Measurements from ENCODE around the gene SNCA. TPM values are rescaled to one million over a fixed set of nuclear protein-coding genes. Genes with fewer than 3 reads are reported as not detected.

Gene SNCA
- total and polyA plus RNA-seq, 2 of the 8 experiments (the other 6 are each of a cell fraction or from before 2014, with no cell fraction given) = 8.5 to 16.8 TPM

DNA sequence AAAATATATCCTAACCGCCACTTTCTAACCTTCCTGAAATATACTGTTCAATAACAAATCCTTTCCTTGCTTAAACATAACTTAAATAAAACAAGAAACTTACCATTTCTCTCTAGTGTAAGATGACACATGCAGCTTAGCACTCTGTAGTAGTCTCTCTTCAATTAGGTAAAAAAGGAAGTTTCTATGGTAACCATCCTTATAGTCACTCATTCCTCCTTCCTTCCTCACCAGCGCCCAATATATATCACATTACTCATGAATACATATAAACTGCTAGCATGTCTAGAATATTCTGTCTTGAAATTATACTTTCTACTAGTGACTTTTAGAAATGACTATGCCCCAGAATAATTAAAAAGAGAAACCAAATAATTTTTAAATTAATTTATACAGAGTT, 112.2 kb downstream of the SNCA start (continued):
- TF ChIP-seq CHD7 (IDR thresholded peaks at IDR 0.05; ENCODE audit: insufficient replicate concordance, low read length) (no peak), CEBPB (IDR thresholded peaks at IDR 0.05; ENCODE audit: low read depth, low read length) (no peak), JUND (IDR thresholded peaks at IDR 0.05; ENCODE audit: low read length) (no peak), NANOG (IDR thresholded peaks at IDR 0.05; ENCODE audit: insufficient read depth, low read depth, low read length, poor library complexity, severe bottlenecking) (no peak), KDM4A (IDR thresholded peaks at IDR 0.05; ENCODE audit: low read depth, low read length, severe bottlenecking) (no peak), EP300 (IDR thresholded peaks at IDR 0.05; ENCODE audit: borderline replicate concordance in 1 of 2, low read depth in 2 of 2, low read length in 2 of 2) (no peak)
